ENCODE data around the gene CEP83. TPM values are rescaled to one million over a fixed set of nuclear protein-coding genes. Genes with fewer than 3 reads are reported as not detected.
A peak's percentile ranks its signal among the peaks of the same experiment; 100 is the strongest.
"Not testable (repeated sequence)": the region's sequence is repeated elsewhere in the genome, so short reads cannot be mapped to it uniquely, and the experiment has no call there.

CEP83 gene
- total and polyA plus RNA-seq, 5 experiments from 2014 or later: 5.7 to 17.4 (median 6.6) TPM

- no peak overlapping the region for H3K4me3 Mint-ChIP-seq
- DNase-seq: no peak
These were observed 31.9 kb downstream of the CEP83 start for GRCh38 chr12:94427501-94428381.

GRCh38 chr12:94426049-94426448 lies 33.6 kb downstream of the CEP83 start:
- peaks cover 14 to 61% (median 47%) of the 10 kb centered on the region in 3 donors for H3K36me3 Mint-ChIP-seq
- H3K4me3 Mint-ChIP-seq: no peak overlapping the region
- no peak for DNase-seq
- no peaks in the 10 kb centered on the region for H3K27me3 Mint-ChIP-seq
- POLR2A ChIA-PET: no interaction called here
- H3K27ac Mint-ChIP-seq: no peak overlapping the region
- ATAC-seq: no peak
- peaks cover 17 to 76% (median 40%) of the 10 kb centered on the region in 9 donors for H3K9me3 Mint-ChIP-seq
- H3K4me1 Mint-ChIP-seq: peaks cover 3 to 9% (median 5%) of the 10 kb centered on the region in 4 donors

More at GRCh38 chr12:94427501-94428381, 31.9 kb downstream of the CEP83 start:
- POLR2A ChIA-PET: no interaction called here
- peaks cover 10 to 67% (median 34%) of the 10 kb centered on the region in 9 donors for H3K9me3 Mint-ChIP-seq
- peak overlapping the region in 3 of 10 donors; percentile 40 to 57 (median 42) for H3K27ac Mint-ChIP-seq
- peaks cover 22 to 62% (median 51%) of the 10 kb centered on the region in 3 donors for H3K36me3 Mint-ChIP-seq
- H3K27me3 Mint-ChIP-seq: no peaks in the 10 kb centered on the region
- ATAC-seq: no peak
- H3K4me1 Mint-ChIP-seq: peaks cover 3 to 9% (median 5%) of the 10 kb centered on the region in 4 donors

GRCh38 chr12:94424830-94425229 lies 34.8 kb downstream of the CEP83 start:
- not testable (repeated sequence) for H3K4me1 Mint-ChIP-seq, H3K27me3 Mint-ChIP-seq, H3K4me3 Mint-ChIP-seq, ATAC-seq, DNase-seq
- POLR2A ChIA-PET: interaction anchor here (0.8 kb wide), 1 partner anchor 443 kb away, joined by 4 read pairs; no protein-coding TSS in a partner anchor
- Mint-ChIP-seq H3K9me3 (peaks cover 9 to 70% (median 31%) of the 10 kb centered on the region in 9 donors), H3K27ac (peak overlapping the region in 1 of 10 donors; percentile 62), H3K36me3 (peaks cover 6 to 56% (median 35%) of the 10 kb centered on the region in 3 donors)

- ATAC-seq: no peak
- peaks cover 10 to 66% (median 41%) of the 10 kb centered on the region in 3 donors for H3K36me3 Mint-ChIP-seq
- POLR2A ChIA-PET: no interaction called here
- no peak for DNase-seq
- no peak overlapping the region for H3K4me3 Mint-ChIP-seq
- H3K4me1 Mint-ChIP-seq: peaks cover 0 to 1% (median 0%) of the 10 kb centered on the region in 4 donors
- H3K27ac Mint-ChIP-seq: no peak overlapping the region
- peaks cover 9 to 75% (median 43%) of the 10 kb centered on the region in 9 donors for H3K9me3 Mint-ChIP-seq
- H3K27me3 Mint-ChIP-seq: no peaks in the 10 kb centered on the region
These were observed 37.6 kb downstream of the CEP83 start for GRCh38 chr12:94421868-94422740.

- Mint-ChIP-seq H3K9me3 (peaks cover 9 to 51% (median 29%) of the 10 kb centered on the region in 9 donors), H3K4me3 (no peak overlapping the region), H3K27me3 (no peaks in the 10 kb centered on the region), H3K36me3 (peaks cover 4 to 41% (median 22%) of the 10 kb centered on the region in 3 donors), H3K27ac (no peak overlapping the region), H3K4me1 (peaks cover 0 to 7% (median 6%) of the 10 kb centered on the region in 4 donors)
- no peak for ATAC-seq
- POLR2A ChIA-PET: no interaction called here
- DNase-seq: no peak
These were observed 41.1 kb downstream of the CEP83 start for GRCh38 chr12:94418517-94418916.

- Mint-ChIP-seq H3K4me1 (peaks cover 0 to 7% (median 6%) of the 10 kb centered on the region in 4 donors), H3K27ac (no peak overlapping the region), H3K4me3 (no peak overlapping the region), H3K9me3 (peaks cover 0 to 32% (median 17%) of the 10 kb centered on the region in 9 donors), H3K36me3 (peaks cover 9 to 30% (median 15%) of the 10 kb centered on the region in 3 donors), H3K27me3 (no peaks in the 10 kb centered on the region)
- no peak for ATAC-seq
- POLR2A ChIA-PET: no interaction called here
- DNase-seq: no peak
These were observed 43.1 kb downstream of the CEP83 start for GRCh38 chr12:94416613-94417012.

- ATAC-seq: no peak
- no peak overlapping the region for H3K4me3 Mint-ChIP-seq
- DNase-seq: no peak
- no peak overlapping the region for H3K27ac Mint-ChIP-seq
- H3K4me1 Mint-ChIP-seq: peaks cover 0 to 7% (median 6%) of the 10 kb centered on the region in 4 donors
- H3K36me3 Mint-ChIP-seq: peaks cover 15 to 29% (median 17%) of the 10 kb centered on the region in 3 donors
- H3K27me3 Mint-ChIP-seq: no peaks in the 10 kb centered on the region
- POLR2A ChIA-PET: no interaction called here
- peaks cover 0 to 20% (median 11%) of the 10 kb centered on the region in 9 donors for H3K9me3 Mint-ChIP-seq
These were observed 44.6 kb downstream of the CEP83 start for GRCh38 chr12:94415066-94415465.

- no peak overlapping the region for H3K4me3 Mint-ChIP-seq
- no peak for DNase-seq
- H3K36me3 Mint-ChIP-seq: peaks cover 20 to 29% (median 28%) of the 10 kb centered on the region in 3 donors
These were observed 54.1 kb downstream of the CEP83 start for GRCh38 chr12:94405413-94406116.

GRCh38 chr12:94404854-94405253 lies 54.8 kb downstream of the CEP83 start:
- Mint-ChIP-seq H3K36me3 (peaks cover 26 to 33% (median 30%) of the 10 kb centered on the region in 3 donors), H3K27me3 (no peaks in the 10 kb centered on the region), H3K4me1 (peaks cover 7 to 13% (median 11%) of the 10 kb centered on the region in 4 donors), H3K4me3 (no peak overlapping the region), H3K9me3 (peaks cover 0 to 15% (median 4%) of the 10 kb centered on the region in 9 donors), H3K27ac (no peak overlapping the region)
- no peak for DNase-seq
- no peak for ATAC-seq
- POLR2A ChIA-PET: no interaction called here

More at GRCh38 chr12:94405413-94406116, 54.1 kb downstream of the CEP83 start:
- Mint-ChIP-seq H3K27me3 (no peaks in the 10 kb centered on the region), H3K4me1 (peaks cover 7 to 13% (median 11%) of the 10 kb centered on the region in 4 donors), H3K27ac (peak overlapping the region in 4 of 10 donors; percentile 0 to 28 (median 5)), H3K9me3 (peaks cover 0 to 8% (median 2%) of the 10 kb centered on the region in 9 donors)
- POLR2A ChIA-PET: no interaction called here
- ATAC-seq: no peak

GRCh38 chr12:94401326-94401725 lies 58.3 kb downstream of the CEP83 start:
- Mint-ChIP-seq H3K4me1 (peaks cover 4 to 13% (median 11%) of the 10 kb centered on the region in 4 donors), H3K36me3 (peaks cover 46 to 60% (median 50%) of the 10 kb centered on the region in 3 donors), H3K27ac (no peak overlapping the region), H3K27me3 (no peaks in the 10 kb centered on the region), H3K4me3 (no peak overlapping the region), H3K9me3 (peaks cover 6 to 41% (median 19%) of the 10 kb centered on the region in 9 donors)
- DNase-seq (no peak), ATAC-seq (no peak)
- POLR2A ChIA-PET: no interaction called here

GRCh38 chr12:94398685-94399084 lies 61.0 kb downstream of the CEP83 start:
- H3K4me3 Mint-ChIP-seq, H3K27ac Mint-ChIP-seq, ATAC-seq, POLR2A ChIA-PET, H3K4me1 Mint-ChIP-seq, H3K27me3 Mint-ChIP-seq: not testable (repeated sequence)
- peaks cover 8 to 46% (median 28%) of the 10 kb centered on the region in 9 donors for H3K9me3 Mint-ChIP-seq
- peak in 1 of 10 donors; percentile 0 for DNase-seq
- H3K36me3 Mint-ChIP-seq: peaks cover 51 to 80% (median 57%) of the 10 kb centered on the region in 3 donors

GRCh38 chr12:94397401-94397800 lies 62.3 kb downstream of the CEP83 start:
- Mint-ChIP-seq H3K9me3 (peaks cover 8 to 50% (median 34%) of the 10 kb centered on the region in 9 donors), H3K4me1 (no peaks in the 10 kb centered on the region), H3K36me3 (peaks cover 44 to 82% (median 63%) of the 10 kb centered on the region in 3 donors), H3K4me3 (no peak overlapping the region), H3K27ac (no peak overlapping the region), H3K27me3 (no peaks in the 10 kb centered on the region)
- ATAC-seq: no peak
- DNase-seq: no peak
- POLR2A ChIA-PET: no interaction called here
